ENCODE results near the gene CDC40.

DNA sequence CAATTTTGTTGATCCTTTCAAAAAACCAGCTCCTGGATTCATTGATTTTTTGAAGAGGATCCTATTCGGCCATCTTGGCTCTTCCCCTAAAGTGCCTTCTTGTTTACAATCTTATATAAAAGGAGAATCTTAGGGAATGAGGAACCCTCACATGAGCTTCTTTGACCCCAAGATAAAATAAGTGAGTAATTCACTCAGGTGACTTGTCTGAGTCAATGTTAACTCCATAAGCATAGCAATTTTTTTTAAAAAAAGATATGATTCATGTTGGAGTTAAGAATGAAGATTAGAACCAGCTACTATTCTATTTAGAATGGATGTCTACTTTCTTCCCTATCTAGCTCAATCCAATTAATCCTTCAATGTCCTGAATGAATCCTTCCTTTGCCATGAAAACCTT, 21.7 kb upstream of the CDC40 start:
- TF ChIP-seq CTCF (IDR thresholded peaks at IDR 0.05 in 4 of 5, conservative IDR thresholded peaks at IDR 0.05 in 1 of 5) (no peak), POLR2A (IDR thresholded peaks at IDR 0.05) (no peak)
